HCT116 (cell line): ENCODE measurements around the gene MAP2K1. TPM values are rescaled to one million over a fixed set of nuclear protein-coding genes. Genes with fewer than 3 reads are reported as not detected.

ENCODE experiments used
- ATAC-seq: fragments of 200-7000 bp; cut with Tn5 transposase; 2 replicates; pipeline ENCODE4 v1.9.1; 2020; ENCODE audit warnings: mild to moderate bottlenecking, moderate library complexity
- BruUV-seq: library from RNA; stranded (reverse); fragments of 400-500 nt; replicated peaks from 2 replicates; lab custom pipeline; 2021; lab: Mats Ljungman, UMichigan
- CTCF ChIA-PET: fragments of 300-600 bp; sonication (Branson Sonifier 250); formaldehyde crosslinking; loops from one replicate; lab custom pipeline; 2021; ENCODE audit warnings: antibody characterized with exemption; lab: Charles Lee
- POLR2A ChIA-PET: fragments of 300-600, 350-600 bp; sonication (Branson Sonifier 250); formaldehyde crosslinking; loops from one replicate; lab custom pipeline; 2021; ENCODE audit warnings: antibody characterized with exemption; lab: Charles Lee
- RAD21 ChIA-PET, 2 experiments: fragments of 300-600 bp; sonication (Branson Sonifier 250); formaldehyde crosslinking; loops; one replicate each; lab custom pipeline; 2023; ENCODE audit warnings: low total read pairs in 2 of 2; ENCODE audit not compliant: uncharacterized antibody in 2 of 2, unreplicated experiment in 2 of 2, low non-redundant PET in 1 of 2; lab: Charles Lee
- DNase-seq: peaks from one replicate; pipeline ENCODE4 v3.0.0-alpha.2; 2010; ENCODE audit warnings: low read depth, low spot score
- H2AFZ ChIP-seq: fragments of 200-600 bp; shearing (Covaris generic), sonication (generic); 2 replicates; pipeline ENCODE4 v1.6.1; 2017; ENCODE audit warnings: low read depth, mixed run types, mixed read lengths, antibody characterized with exemption, low read length; ENCODE audit not compliant: poor library complexity, severe bottlenecking
- H3K27ac ChIP-seq: 2 replicates; pipeline ENCODE4 v1.5.1; 2012; ENCODE audit warnings: low read depth, low read length
- H3K27me3 ChIP-seq: fragments of 200-600 bp; sonication (generic); 2 replicates; pipeline ENCODE4 v1.6.1; 2016; ENCODE audit warnings: mixed run types, low read length, mixed read lengths; ENCODE audit not compliant: insufficient read depth
- H3K36me3 ChIP-seq, 2 experiments: fragments of 200-500 bp in 1 of 2; fragments of 200-600 bp in 1 of 2; sonication (Bioruptor generic) in 1 of 2; sonication (generic) in 1 of 2; 2 replicates each; pipeline versions ENCODE4 v1.5.1 to v1.6.1; 2014 to 2016; ENCODE audit warnings: low read length in 2 of 2, inconsistent platforms in 1 of 2, mixed read lengths in 1 of 2, mixed run types in 1 of 2; ENCODE audit not compliant: insufficient read depth in 2 of 2, control insufficient read depth in 1 of 2
- H3K4me1 ChIP-seq, 2 experiments: fragments of 200-600 bp in 1 of 2; sonication (generic) in 1 of 2; 2 replicates each; pipeline versions ENCODE4 v1.5.1 to v1.6.1; 2012 to 2017; ENCODE audit warnings: low read length in 2 of 2, inconsistent platforms in 1 of 2, mild to moderate bottlenecking in 1 of 2, mixed read lengths in 1 of 2, mixed run types in 1 of 2, moderate library complexity in 1 of 2; ENCODE audit not compliant: insufficient read depth in 2 of 2, control insufficient read depth in 1 of 2
- H3K4me2 ChIP-seq: fragments of 200-600 bp; sonication (generic); 2 replicates; pipeline ENCODE4 v1.6.1; 2017; ENCODE audit warnings: mixed run types, low read length, mixed read lengths
- H3K4me3 ChIP-seq, 2 experiments: fragments of 200-600 bp in 1 of 2; sonication (generic) in 1 of 2; replicated peaks in 1 of 2; 2 replicates each; pipeline ENCODE4 v1.5.1; 2011 to 2016; ENCODE audit warnings: low read length in 2 of 2, control low read depth in 1 of 2, low read depth in 1 of 2, mild to moderate bottlenecking in 1 of 2, mixed read lengths in 1 of 2, mixed run types in 1 of 2
- H3K79me2 ChIP-seq: fragments of 200-600 bp; sonication (generic); 2 replicates; pipeline ENCODE4 v1.6.1; 2017; ENCODE audit warnings: mild to moderate bottlenecking, mixed run types, low read length, moderate library complexity, mixed read lengths; ENCODE audit not compliant: insufficient read depth
- H3K9ac ChIP-seq: fragments of 200-600 bp; sonication (generic); 2 replicates; pipeline ENCODE4 v1.6.1; 2016; ENCODE audit warnings: low read length, mixed read lengths
- H3K9me2 ChIP-seq: fragments of 200-600 bp; sonication (generic), shearing (Covaris generic); 2 replicates; pipeline ENCODE4 v1.6.1; 2017; ENCODE audit warnings: mixed run types, mild to moderate bottlenecking, moderate library complexity; ENCODE audit not compliant: insufficient read depth
- H3K9me3 ChIP-seq, 2 experiments: fragments of 200-500 bp in 1 of 2; fragments of 200-600 bp in 1 of 2; sonication (Bioruptor generic) in 1 of 2; sonication (generic) in 1 of 2; 2 replicates each; pipeline ENCODE4 v1.6.1; 2014 to 2017; ENCODE audit warnings: low read length in 2 of 2, mixed read lengths in 2 of 2, inconsistent platforms in 1 of 2, low read depth in 1 of 2, mild to moderate bottlenecking in 1 of 2, mixed run types in 1 of 2, moderate library complexity in 1 of 2; ENCODE audit not compliant: control insufficient read depth in 1 of 2, insufficient read depth in 1 of 2
- H4K20me1 ChIP-seq: fragments of 200-600 bp; sonication (generic), shearing (Covaris generic); 2 replicates; pipeline ENCODE4 v1.6.1; 2017; ENCODE audit warnings: mixed run types, mild to moderate bottlenecking, moderate library complexity; ENCODE audit not compliant: insufficient read depth
- ATF3 ChIP-seq: IDR thresholded peaks from 2 replicates; pipeline ENCODE4 v1.6.1; 2012
- CBX3 ChIP-seq: IDR thresholded peaks from 2 replicates; pipeline ENCODE4 v1.6.1; 2012; ENCODE audit warnings: low read depth
- CEBPB ChIP-seq: IDR thresholded peaks from 2 replicates; pipeline ENCODE4 v1.6.1; 2012; ENCODE audit warnings: low read depth
- EGR1 ChIP-seq: IDR thresholded peaks from 2 replicates; pipeline ENCODE4 v1.6.1; 2012; ENCODE audit warnings: low read depth
- EZH2phosphoT487 ChIP-seq: fragments of 200-600 bp; IDR thresholded peaks from 2 replicates; pipeline ENCODE4 v1.6.1; 2018; ENCODE audit warnings: antibody characterized with exemption, borderline replicate concordance
- JUND ChIP-seq: IDR thresholded peaks from 2 replicates; pipeline ENCODE4 v1.6.1; 2012
- RAD21 ChIP-seq: IDR thresholded peaks from 2 replicates; pipeline ENCODE4 v1.6.1; 2012; ENCODE audit warnings: low read depth, mild to moderate bottlenecking
- SIN3A ChIP-seq: IDR thresholded peaks from 2 replicates; pipeline ENCODE4 v1.6.1; 2012; ENCODE audit warnings: low read depth
- SP1 ChIP-seq: IDR thresholded peaks from 2 replicates; pipeline ENCODE4 v1.6.1; 2012; ENCODE audit warnings: low read depth
- SRF ChIP-seq: IDR thresholded peaks from 2 replicates; pipeline ENCODE4 v1.6.1; 2012; ENCODE audit warnings: low read depth
- TCF7L2 ChIP-seq: IDR thresholded peaks from 2 replicates; pipeline ENCODE4 v1.7.0; 2011; ENCODE audit warnings: borderline replicate concordance, inconsistent platforms; ENCODE audit not compliant: insufficient read depth, insufficient read length; ENCODE audit errors: extremely low read depth
- ZBTB33 ChIP-seq: IDR thresholded peaks from 2 replicates; pipeline ENCODE4 v1.6.1; 2011; ENCODE audit warnings: mild to moderate bottlenecking, low read length, moderate library complexity; ENCODE audit not compliant: insufficient replicate concordance; ENCODE audit errors: extremely low read depth
- intact Hi-C: fragments of 100-400 bp; cut with micrococcal nuclease; formaldehyde crosslinking; loops from 2 replicates; pipeline ENCODE4 v1.10.0; 2022
- total RNA-seq: library from RNA; stranded (reverse); gene quantifications from one replicate; pipeline ENCODE4 v1.2.1, GENCODE V29; 2021; ENCODE audit not compliant: unreplicated experiment
- TF ChIP-seq, protein P1 (sequence below): IDR thresholded peaks from 2 replicates; pipeline ENCODE4 v1.6.1; 2012
- TF ChIP-seq, protein P2 (sequence below), 3 experiments: fragments of 200-600 bp in 1 of 3; sonication (generic) in 1 of 3; IDR thresholded peaks in 2 of 3; conservative IDR thresholded peaks in 1 of 3; 2 replicates each; pipeline ENCODE4 v1.5.1; 2012 to 2017; ENCODE audit warnings: low read depth in 2 of 3, low read length in 2 of 3, antibody characterized with exemption in 1 of 3, borderline replicate concordance in 1 of 3, control low read depth in 1 of 3, mild to moderate bottlenecking in 1 of 3, mixed read lengths in 1 of 3, mixed run types in 1 of 3, moderate library complexity in 1 of 3; ENCODE audit not compliant: insufficient read depth in 1 of 3

MAP2K1 gene
- total RNA-seq, 1 experiment from 2014 or later = 52.3 TPM

- no peaks in the 10 kb centered on the region for H3K27me3 ChIP-seq
- H3K4me1 ChIP-seq = no peaks in the 10 kb centered on the region
- RAD21 ChIA-PET = no interaction called here
- DNase-seq (no peak), ATAC-seq (no peak)
- peaks cover 37% of the 10 kb centered on the region for H3K79me2 ChIP-seq
- no peaks in the 10 kb centered on the region for H3K9me3 ChIP-seq
- no peak overlapping the region for H3K9ac ChIP-seq
- H3K9me2 ChIP-seq = no peaks in the 10 kb centered on the region
- no peak overlapping the region for H3K4me2 ChIP-seq
- POLR2A ChIA-PET = no interaction called here
- no peaks in the 10 kb centered on the region for H4K20me1 ChIP-seq
- BruUV-seq = no TSS peak
- intact Hi-C loops = no loop called here
- no peak overlapping the region for H3K27ac ChIP-seq
- H3K4me3 ChIP-seq = no peak overlapping the region
- H3K36me3 ChIP-seq = peaks cover 3 to 18% of the 10 kb centered on the region in 2 experiments; a peak in 3 of 4 replicates
- TF ChIP-seq SIN3A (no peak), ZBTB33 (no peak), ATF3 (no peak), EZH2phosphoT487 (no peak), SRF (no peak), SP1 (no peak), EGR1 (no peak), TCF7L2 (no peak), CEBPB (no peak)
- H2AFZ ChIP-seq = no peak overlapping the region
- CTCF ChIA-PET = no interaction called here
These were observed 47.0 kb downstream of the MAP2K1 start for GRCh38 chr15:66433726-66434125.

- Histone ChIP-seq H3K9ac (no peak overlapping the region), H3K27me3 (no peaks in the 10 kb centered on the region), H4K20me1 (no peaks in the 10 kb centered on the region), H3K79me2 (no peaks in the 10 kb centered on the region), H3K9me3 (no peaks in the 10 kb centered on the region), H3K9me2 (no peaks in the 10 kb centered on the region), H3K4me2 (no peak overlapping the region), H3K27ac (no peak overlapping the region), H3K36me3 (peaks cover 8 to 24% of the 10 kb centered on the region in 2 experiments), H2AFZ (no peak overlapping the region), H3K4me3 (no peak overlapping the region), H3K4me1 (no peaks in the 10 kb centered on the region)
- no peak for ATAC-seq
- ChIA-PET POLR2A (no interaction called here), RAD21 (no interaction called here), CTCF (no interaction called here)
- intact Hi-C loops = no loop called here
- no TSS peak for BruUV-seq
- DNase-seq = no peak
- TF ChIP-seq SP1 (no peak), CBX3 (no peak), JUND (no peak), SIN3A (no peak), ATF3 (no peak), SRF (no peak), RAD21 (no peak), ZBTB33 (no peak)
- TF ChIP-seq, protein P1, sequence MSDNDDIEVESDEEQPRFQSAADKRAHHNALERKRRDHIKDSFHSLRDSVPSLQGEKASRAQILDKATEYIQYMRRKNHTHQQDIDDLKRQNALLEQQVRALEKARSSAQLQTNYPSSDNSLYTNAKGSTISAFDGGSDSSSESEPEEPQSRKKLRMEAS = no peak
- TF ChIP-seq, protein P2, sequence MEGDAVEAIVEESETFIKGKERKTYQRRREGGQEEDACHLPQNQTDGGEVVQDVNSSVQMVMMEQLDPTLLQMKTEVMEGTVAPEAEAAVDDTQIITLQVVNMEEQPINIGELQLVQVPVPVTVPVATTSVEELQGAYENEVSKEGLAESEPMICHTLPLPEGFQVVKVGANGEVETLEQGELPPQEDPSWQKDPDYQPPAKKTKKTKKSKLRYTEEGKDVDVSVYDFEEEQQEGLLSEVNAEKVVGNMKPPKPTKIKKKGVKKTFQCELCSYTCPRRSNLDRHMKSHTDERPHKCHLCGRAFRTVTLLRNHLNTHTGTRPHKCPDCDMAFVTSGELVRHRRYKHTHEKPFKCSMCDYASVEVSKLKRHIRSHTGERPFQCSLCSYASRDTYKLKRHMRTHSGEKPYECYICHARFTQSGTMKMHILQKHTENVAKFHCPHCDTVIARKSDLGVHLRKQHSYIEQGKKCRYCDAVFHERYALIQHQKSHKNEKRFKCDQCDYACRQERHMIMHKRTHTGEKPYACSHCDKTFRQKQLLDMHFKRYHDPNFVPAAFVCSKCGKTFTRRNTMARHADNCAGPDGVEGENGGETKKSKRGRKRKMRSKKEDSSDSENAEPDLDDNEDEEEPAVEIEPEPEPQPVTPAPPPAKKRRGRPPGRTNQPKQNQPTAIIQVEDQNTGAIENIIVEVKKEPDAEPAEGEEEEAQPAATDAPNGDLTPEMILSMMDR (IDR thresholded peaks at IDR 0.05 in 2 of 3, conservative IDR thresholded peaks at IDR 0.05 in 1 of 3; ENCODE audit: borderline replicate concordance in 1 of 3, insufficient read depth in 1 of 3, low read depth in 2 of 3, low read length in 2 of 3) = no peak
These were observed 53.8 kb downstream of the MAP2K1 start for GRCh38 chr15:66440501-66440900.
